KMS-11 (cell line): ENCODE measurements around the gene NME8.

Source experiments
- H2AFZ ChIP-seq: fragments of 200-600 bp; sonication (generic); 2 replicates; pipeline ENCODE4 v1.6.1; 2016; ENCODE audit warnings: antibody characterized with exemption, mixed run types, low read depth
- H3K27ac ChIP-seq: fragments of 200-600 bp; sonication (generic); 2 replicates; pipeline ENCODE4 v1.6.1; 2016; ENCODE audit warnings: mild to moderate bottlenecking, mixed run types
- H3K27me3 ChIP-seq: fragments of 200-600 bp; sonication (generic); 2 replicates; pipeline ENCODE4 v1.6.1; 2017; ENCODE audit warnings: mild to moderate bottlenecking, low read depth, mixed run types, moderate library complexity; ENCODE audit not compliant: insufficient read depth
- H3K36me3 ChIP-seq: fragments of 200-600 bp; sonication (generic); 2 replicates; pipeline ENCODE4 v1.6.1; 2017; ENCODE audit warnings: mild to moderate bottlenecking, mixed run types; ENCODE audit not compliant: insufficient read depth
- H3K4me1 ChIP-seq: fragments of 200-600 bp; sonication (generic); 2 replicates; pipeline ENCODE4 v1.6.1; 2016; ENCODE audit warnings: mild to moderate bottlenecking, low read depth, mixed run types; ENCODE audit not compliant: poor library complexity, severe bottlenecking
- H3K4me2 ChIP-seq: fragments of 200-600 bp; sonication (generic); 2 replicates; pipeline ENCODE4 v1.7.0; 2016; ENCODE audit warnings: mild to moderate bottlenecking, mixed run types
- H3K4me3 ChIP-seq: fragments of 200-600 bp; sonication (generic); IDR thresholded peaks from 2 replicates; pipeline ENCODE4 v1.6.1; 2017; ENCODE audit warnings: low read depth, low read length, mixed read lengths; ENCODE audit not compliant: insufficient read depth
- H3K79me2 ChIP-seq: fragments of 200-600 bp; sonication (generic); 2 replicates; pipeline ENCODE4 v1.6.1; 2016; ENCODE audit warnings: low read depth, mixed run types; ENCODE audit not compliant: insufficient read depth
- H3K9ac ChIP-seq: fragments of 200-600 bp; sonication (generic); 2 replicates; pipeline ENCODE4 v1.6.1; 2016; ENCODE audit warnings: mild to moderate bottlenecking, mixed run types
- H4K20me1 ChIP-seq: fragments of 200-600 bp; sonication (generic); 2 replicates; pipeline ENCODE4 v1.6.1; 2016; ENCODE audit warnings: mild to moderate bottlenecking, mixed run types; ENCODE audit not compliant: insufficient read depth
- CTCF ChIP-seq: fragments of 200-600 bp; sonication (generic); conservative IDR thresholded peaks from 2 replicates; pipeline ENCODE4 v1.6.1; 2017; ENCODE audit warnings: low read depth, mild to moderate bottlenecking, antibody characterized with exemption, low read length, moderate library complexity, mixed read lengths

The NME8 gene

GRCh38 chr7:37943905-37944736 is 95.7 kb downstream of the NME8 start:
- no peaks in the 10 kb centered on the region for H3K36me3 ChIP-seq
- no peaks in the 10 kb centered on the region; the same call in 1 of the 2 replicates for H4K20me1 ChIP-seq
- H3K4me2 ChIP-seq, result no peak overlapping the region
- H3K4me3 ChIP-seq, result no peak overlapping the region
- H3K79me2 ChIP-seq, result no peaks in the 10 kb centered on the region; the same call in 1 of the 2 replicates
- no peak for TF ChIP-seq CTCF
- no peak overlapping the region for H3K9ac ChIP-seq
- no peak overlapping the region for H2AFZ ChIP-seq
- H3K27ac ChIP-seq, result no peak overlapping the region
- H3K27me3 ChIP-seq, result no peaks in the 10 kb centered on the region
- peaks cover 8% of the 10 kb centered on the region for H3K4me1 ChIP-seq

- no peak overlapping the region for H3K4me2 ChIP-seq
- no peaks in the 10 kb centered on the region for H3K27me3 ChIP-seq
- H3K4me1 ChIP-seq, result peaks cover 8% of the 10 kb centered on the region
- no peak for TF ChIP-seq CTCF
- no peak overlapping the region for H3K27ac ChIP-seq
- no peak overlapping the region for H3K9ac ChIP-seq
- no peaks in the 10 kb centered on the region; the same call in 1 of the 2 replicates for H4K20me1 ChIP-seq
- H3K4me3 ChIP-seq, result no peak overlapping the region
- H2AFZ ChIP-seq, result no peak overlapping the region
- peaks cover 4% of the 10 kb centered on the region; the same call in 1 of the 2 replicates for H3K79me2 ChIP-seq
- no peaks in the 10 kb centered on the region for H3K36me3 ChIP-seq
These were observed 96.3 kb downstream of the NME8 start for GRCh38 chr7:37944737-37945054.

GRCh38 chr7:37945336-37945735 is 96.9 kb downstream of the NME8 start:
- no peaks in the 10 kb centered on the region; the same call in 1 of the 2 replicates for H4K20me1 ChIP-seq
- H2AFZ ChIP-seq, result no peak overlapping the region
- H3K27ac ChIP-seq, result no peak overlapping the region
- no peaks in the 10 kb centered on the region for H3K36me3 ChIP-seq
- H3K4me2 ChIP-seq, result no peak overlapping the region
- H3K79me2 ChIP-seq, result peaks cover 5% of the 10 kb centered on the region; the same call in 1 of the 2 replicates
- no peak overlapping the region for H3K4me3 ChIP-seq
- H3K4me1 ChIP-seq, result peaks cover 8% of the 10 kb centered on the region
- H3K27me3 ChIP-seq, result no peaks in the 10 kb centered on the region
- TF ChIP-seq CTCF, result no peak
- no peak overlapping the region for H3K9ac ChIP-seq

- Histone ChIP-seq H3K9ac (no peak overlapping the region), H3K27ac (no peak overlapping the region), H3K4me2 (no peak overlapping the region), H3K4me1 (peaks cover 12% of the 10 kb centered on the region), H4K20me1 (no peaks in the 10 kb centered on the region; the same call in 1 of the 2 replicates), H3K79me2 (peaks cover 5% of the 10 kb centered on the region; the same call in 1 of the 2 replicates), H3K27me3 (no peaks in the 10 kb centered on the region), H3K4me3 (no peak overlapping the region), H2AFZ (no peak overlapping the region), H3K36me3 (no peaks in the 10 kb centered on the region)
- TF ChIP-seq CTCF, result no peak
These were observed 98.9 kb downstream of the NME8 start for GRCh38 chr7:37947138-37947940.
